GM12878 (cell line): Measurements from ENCODE around the gene ZYG11A. TPM values are rescaled to one million over a fixed set of nuclear protein-coding genes. Genes with fewer than 3 reads are reported as not detected.

Experiments
- ATAC-seq: fragments of 200-7000 bp; cut with Tn5 transposase; 3 replicates; pipeline ENCODE4 v1.9.1; 2020; ENCODE audit warnings: mild to moderate bottlenecking, moderate library complexity
- BruUV-seq: library from RNA; stranded (reverse); fragments of 400-500 nt; replicated peaks from 2 replicates; lab custom pipeline; 2021; lab: Mats Ljungman, UMichigan
- CTCF ChIA-PET: fragments of 300-600 bp; sonication (Branson Sonifier 250); formaldehyde crosslinking; extraction: SDS; loops from one replicate; lab custom pipeline; 2021; ENCODE audit warnings: inconsistent platforms; lab: Yijun Ruan, JAX
- POLR2A ChIA-PET: fragments of 350-600 bp; formaldehyde crosslinking; extraction: SDS; loops from one replicate; lab custom pipeline; 2021; ENCODE audit warnings: inconsistent platforms; lab: Charles Lee
- RAD21 ChIA-PET: fragments of 300-600 bp; sonication (Branson Sonifier 250); formaldehyde crosslinking; loops from one replicate; lab custom pipeline; 2023; ENCODE audit warnings: antibody characterized with exemption; ENCODE audit not compliant: unreplicated experiment; lab: Charles Lee
- SMC1A ChIA-PET: fragments of 300-600 bp; sonication (Branson Sonifier 250); formaldehyde crosslinking; loops from one replicate; lab custom pipeline; 2023; ENCODE audit not compliant: unreplicated experiment, uncharacterized antibody; lab: Charles Lee
- DNase-seq: peaks from one replicate; pipeline ENCODE4 v3.0.0-alpha.2; 2011; ENCODE audit warnings: low read depth, low spot score
- FAIRE-seq: peaks from 3 replicates; lab custom pipeline; 2011; peaks lifted over from hg19 to GRCh38; lab: Jason Lieb, UNC
- H2AFZ ChIP-seq: 2 replicates; pipeline ENCODE4 v1.6.0; 2011; ENCODE audit warnings: low read depth, low read length, control low read depth; ENCODE audit not compliant: control insufficient read depth
- H3K27ac ChIP-seq: 2 replicates; pipeline ENCODE4 v1.5.1; 2011; ENCODE audit warnings: control low read depth; ENCODE audit not compliant: control insufficient read depth, insufficient read depth
- H3K27me3 ChIP-seq, 2 experiments: replicated peaks in 1 of 2; 2 replicates each; pipeline versions ENCODE4 v1.6.0 to v1.6.1; 2011; ENCODE audit warnings: low read length in 1 of 2; ENCODE audit not compliant: control insufficient read depth in 2 of 2, insufficient read depth in 2 of 2
- H3K36me3 ChIP-seq, 2 experiments: 2 replicates each; pipeline ENCODE4 v1.5.1; 2011; ENCODE audit warnings: low read length in 1 of 2; ENCODE audit not compliant: control insufficient read depth in 2 of 2, insufficient read depth in 2 of 2
- H3K4me1 ChIP-seq: 2 replicates; pipeline ENCODE4 v1.6.1; 2011; ENCODE audit warnings: mild to moderate bottlenecking, low read length, moderate library complexity, mixed read lengths; ENCODE audit not compliant: control insufficient read depth, insufficient read depth
- H3K4me2 ChIP-seq: 2 replicates; pipeline ENCODE4 v1.6.0; 2011; ENCODE audit warnings: control low read depth; ENCODE audit not compliant: control insufficient read depth, insufficient read depth
- H3K4me3 ChIP-seq: fragments of 200-600 bp; sonication (generic); 2 replicates; pipeline ENCODE4 v1.5.1; 2016
- H3K79me2 ChIP-seq: 2 replicates; pipeline ENCODE4 v1.6.0; 2011; ENCODE audit warnings: low read length; ENCODE audit not compliant: control insufficient read depth, insufficient read depth
- H3K9ac ChIP-seq: 2 replicates; pipeline ENCODE4 v1.8.0; 2011; ENCODE audit warnings: low read length, control low read depth, mixed read lengths; ENCODE audit not compliant: control insufficient read depth, insufficient read depth
- H3K9me3 ChIP-seq: replicated peaks from 3 replicates; pipeline ENCODE4 v1.5.1; 2011; ENCODE audit warnings: mild to moderate bottlenecking, low read length; ENCODE audit not compliant: control insufficient read depth, insufficient read depth
- H4K20me1 ChIP-seq: 2 replicates; pipeline ENCODE4 v1.6.0; 2011; ENCODE audit not compliant: control insufficient read depth, insufficient read depth
- RELA ChIP-seq: fragments of 450-650 bp; IDR thresholded peaks from 2 replicates; pipeline ENCODE4 v1.8.0; 2014; ENCODE audit warnings: borderline replicate concordance; ENCODE audit not compliant: partially characterized antibody
- ZBTB33 ChIP-seq: fragments of 450-650 bp; IDR thresholded peaks from 2 replicates; pipeline ENCODE4 v1.6.1; 2017; ENCODE audit warnings: mild to moderate bottlenecking
- WGBS: methylation state at CpG from one replicate; pipeline ENCODE4 v1.1.6; 2016; ENCODE audit warnings: low lambda C conversion rate; ENCODE audit not compliant: insufficient replicate concordance, insufficient coverage; ENCODE audit errors: missing lambda C conversion rate; 5-methylcytosine and 5-hydroxymethylcytosine counted together
- in situ Hi-C: fragments of 300-500 bp; cut with MboI; formaldehyde crosslinking; loops from 9 replicates; pipeline ENCODE4 v1.14.3; 2018; ENCODE audit warnings: mixed read lengths
- intact Hi-C: fragments of 100-400 bp; cut with micrococcal nuclease; formaldehyde crosslinking; loops from one replicate; pipeline ENCODE4 v1.14.2; 2022; ENCODE audit not compliant: unreplicated experiment
- polyA plus RNA-seq, 11 experiments: library from polyadenylated mRNA; depleted of rRNA in 4 of 11; unstranded in 6 of 11; stranded (reverse) in 5 of 11; fragments of >200 nt; fragmentation: Nextera tagmentation in 4 of 11; fragmentation: Illumina TruSeq in 1 of 11; extraction: Ambion mirVana in 4 of 11; extraction: Trizol in 1 of 11; gene quantifications; 1 replicate in 1 of 11; 2 replicates in 10 of 11; pipeline versions ENCODE4 v1.2.1 to v1.2.3, GENCODE V29; 2011 to 2016; ENCODE audit warnings: inconsistent platforms in 2 of 11, missing spikeins in 2 of 11, low read depth in 1 of 11
- total RNA-seq, 4 experiments: library from RNA; depleted of rRNA in 3 of 4; stranded (reverse); fragments of >200 nt in 3 of 4; fragmentation: Illumina TruSeq in 1 of 4; extraction: Trizol in 1 of 4; gene quantifications; 2 replicates each; pipeline versions ENCODE4 v1.2.1 to v1.2.3, GENCODE V29; 2013 to 2021

Gene ZYG11A
- total and polyA plus RNA-seq, 10 of the 15 experiments (the other 5 are each of a cell fraction or from before 2014, with no cell fraction given) = 0.22 to 6.4 (median 0.68) TPM

GRCh38 chr1:52919051-52919722, 76.6 kb downstream of the ZYG11A start:
- Histone ChIP-seq H3K27ac (no peak overlapping the region), H3K9ac (no peak overlapping the region), H3K4me1 (no peaks in the 10 kb centered on the region), H3K4me2 (no peak overlapping the region; the same call in 1 of the 2 replicates), H3K79me2 (no peaks in the 10 kb centered on the region), H3K36me3 (no peaks in the 10 kb centered on the region), H2AFZ (no peak overlapping the region), H3K4me3 (no peak overlapping the region), H3K27me3 (no peaks in the 10 kb centered on the region), H3K9me3 (no peaks in the 10 kb centered on the region), H4K20me1 (no peaks in the 10 kb centered on the region)
- ChIA-PET SMC1A (interaction anchor here (1.3 kb wide), 1 partner anchor 262 kb away, joined by 5 read pairs; no protein-coding TSS in a partner anchor), RAD21 (no interaction called here), CTCF (interaction anchor here (0.9 to 1.3 kb wide), 5 partner anchors 8 to 15 kb away, joined by 3 to 4 read pairs (median 3); no protein-coding TSS in a partner anchor), POLR2A (no interaction called here)
- intact Hi-C loops (no loop called here), in situ Hi-C loops (loop anchor here (25.0 kb wide), 1 partner anchor 268 kb away; the partner anchor contains the start of gene CPT2)
- no peak for FAIRE-seq
- no peak for DNase-seq
- BruUV-seq = no TSS peak
- WGBS = 83% methylated on average over 7 of the region's 7 CpGs
- peak; percentile 64; the same call in 1 of the 2 replicates for TF ChIP-seq ZBTB33
- TF ChIP-seq RELA = no peak
- peak; percentile 33 for ATAC-seq
